A673 (cell line): ENCODE measurements around the gene KRT81. TPM values are rescaled to one million over a fixed set of nuclear protein-coding genes. Genes with fewer than 3 reads are reported as not detected.
A peak's percentile ranks its signal among the peaks of the same experiment; 100 is the strongest.

Experiments
- BruUV-seq: library from RNA; stranded (reverse); fragments of 400-500 nt; replicated peaks from 2 replicates; lab custom pipeline; 2021; lab: Mats Ljungman, UMichigan
- CTCF ChIA-PET: fragments of 300-600 bp; sonication (Branson Sonifier 250); formaldehyde crosslinking; loops from one replicate; lab custom pipeline; 2022; ENCODE audit warnings: antibody characterized with exemption; lab: Charles Lee
- POLR2A ChIA-PET: fragments of 300-600 bp; sonication (Branson Sonifier 250); formaldehyde crosslinking; loops from one replicate; lab custom pipeline; 2022; ENCODE audit warnings: antibody characterized with exemption; ENCODE audit not compliant: low non-redundant PET; lab: Charles Lee
- DNase-seq: peaks from one replicate; pipeline ENCODE4 v3.0.0-alpha.2; 2015; ENCODE audit warnings: low spot score
- H3K27ac ChIP-seq: fragments of 200-600 bp; sonication (generic); 2 replicates; pipeline ENCODE4 v1.5.1; 2016; ENCODE audit warnings: mixed run types, low read depth, mild to moderate bottlenecking, mixed read lengths, antibody characterized with exemption, low read length; ENCODE audit not compliant: poor library complexity, severe bottlenecking
- H3K27me3 ChIP-seq: fragments of 200-600 bp; sonication (generic); replicated peaks from 2 replicates; pipeline ENCODE4 v1.6.1; 2017; ENCODE audit warnings: mixed run types, low read depth, mild to moderate bottlenecking, mixed read lengths, antibody characterized with exemption, low read length; ENCODE audit not compliant: insufficient read depth, poor library complexity
- H3K36me3 ChIP-seq: fragments of 200-600 bp; sonication (generic); 2 replicates; pipeline ENCODE4 v1.6.1; 2016; ENCODE audit warnings: mixed run types, mild to moderate bottlenecking, mixed read lengths, antibody characterized with exemption, low read length; ENCODE audit not compliant: insufficient read depth, poor library complexity, severe bottlenecking
- H3K4me1 ChIP-seq: fragments of 200-600 bp; sonication (generic); 2 replicates; pipeline ENCODE4 v1.6.1; 2017; ENCODE audit warnings: mixed run types, mild to moderate bottlenecking, mixed read lengths, antibody characterized with exemption, low read length; ENCODE audit not compliant: insufficient read depth, poor library complexity, severe bottlenecking
- H3K4me3 ChIP-seq: fragments of 200-600 bp; sonication (generic); 2 replicates; pipeline ENCODE4 v1.5.1; 2016; ENCODE audit warnings: low read depth, mixed run types, mild to moderate bottlenecking, mixed read lengths, low read length; ENCODE audit not compliant: poor library complexity, severe bottlenecking
- H3K9me3 ChIP-seq: fragments of 200-600 bp; sonication (generic); 2 replicates; pipeline ENCODE4 v1.6.1; 2016; ENCODE audit warnings: mixed run types, low read depth, mild to moderate bottlenecking, mixed read lengths, antibody characterized with exemption, low read length; ENCODE audit not compliant: poor library complexity, severe bottlenecking
- EZH2 ChIP-seq: fragments of 200-600 bp; sonication (generic); IDR thresholded peaks from 2 replicates; pipeline ENCODE4 v1.6.1; 2017; ENCODE audit warnings: borderline replicate concordance, low read depth, mild to moderate bottlenecking, mixed read lengths, antibody characterized with exemption, low read length; ENCODE audit not compliant: poor library complexity, severe bottlenecking
- intact Hi-C: fragments of 100-400 bp; cut with micrococcal nuclease; formaldehyde crosslinking; loops from one replicate; pipeline ENCODE4 v1.10.0; 2022; ENCODE audit not compliant: unreplicated experiment
- total RNA-seq: library from RNA; stranded (reverse); gene quantifications from 2 replicates; pipeline ENCODE4 v1.2.3, GENCODE V29; 2021
- TF ChIP-seq, protein P1 (sequence below): fragments of 300-800, 200-600 bp; sonication (generic); conservative IDR thresholded peaks from 2 replicates; pipeline ENCODE4 v1.5.1; 2017; ENCODE audit warnings: low read depth, mild to moderate bottlenecking, antibody characterized with exemption, low read length, moderate library complexity, mixed read lengths

Gene KRT81
- total RNA-seq, 1 experiment from 2014 or later: 0.30 TPM

DNA sequence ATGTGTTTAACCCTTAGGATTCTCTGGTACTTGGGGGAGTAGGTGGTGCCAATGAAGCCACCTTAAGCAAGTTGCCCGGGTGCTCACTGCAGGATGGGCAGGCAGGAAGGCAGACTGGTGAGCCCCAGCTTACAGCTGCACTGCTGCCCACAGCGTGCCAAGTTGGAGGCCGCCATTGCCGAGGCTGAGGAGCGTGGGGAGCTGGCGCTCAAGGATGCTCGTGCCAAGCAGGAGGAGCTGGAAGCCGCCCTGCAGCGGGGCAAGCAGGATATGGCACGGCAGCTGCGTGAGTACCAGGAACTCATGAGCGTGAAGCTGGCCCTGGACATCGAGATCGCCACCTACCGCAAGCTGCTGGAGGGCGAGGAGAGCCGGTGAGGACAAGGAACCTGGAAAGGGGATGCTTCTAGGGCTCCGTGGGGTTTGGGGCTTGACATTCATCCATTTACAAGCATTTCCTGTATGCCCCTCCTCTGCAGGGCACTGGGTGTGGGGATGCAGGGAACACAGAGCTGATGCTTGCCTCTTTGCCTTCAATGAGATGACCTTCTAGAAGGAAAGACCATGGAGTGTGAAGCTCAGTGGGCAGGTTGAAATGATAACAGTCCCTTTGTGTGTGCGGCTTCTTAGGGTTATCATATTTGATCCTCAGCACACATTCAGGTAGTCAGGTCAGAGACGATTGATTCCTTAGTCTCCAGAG is 45.9 kb downstream of the KRT81 start:
- Histone ChIP-seq H3K4me1 (no peaks in the 10 kb centered on the region), H3K4me3 (no peak overlapping the region), H3K9me3 (no peaks in the 10 kb centered on the region), H3K27me3 (no peaks in the 10 kb centered on the region), H3K27ac (no peak overlapping the region), H3K36me3 (no peaks in the 10 kb centered on the region)
- no TSS peak for BruUV-seq
- POLR2A ChIA-PET: no interaction called here
- DNase-seq: no peak
- CTCF ChIA-PET: interaction anchor here (0.6 kb wide), 1 partner anchor 1989 kb away, joined by 7 read pairs; no protein-coding TSS in a partner anchor
- intact Hi-C loops: no loop called here
- TF ChIP-seq EZH2: no peak
- TF ChIP-seq, protein P1, sequence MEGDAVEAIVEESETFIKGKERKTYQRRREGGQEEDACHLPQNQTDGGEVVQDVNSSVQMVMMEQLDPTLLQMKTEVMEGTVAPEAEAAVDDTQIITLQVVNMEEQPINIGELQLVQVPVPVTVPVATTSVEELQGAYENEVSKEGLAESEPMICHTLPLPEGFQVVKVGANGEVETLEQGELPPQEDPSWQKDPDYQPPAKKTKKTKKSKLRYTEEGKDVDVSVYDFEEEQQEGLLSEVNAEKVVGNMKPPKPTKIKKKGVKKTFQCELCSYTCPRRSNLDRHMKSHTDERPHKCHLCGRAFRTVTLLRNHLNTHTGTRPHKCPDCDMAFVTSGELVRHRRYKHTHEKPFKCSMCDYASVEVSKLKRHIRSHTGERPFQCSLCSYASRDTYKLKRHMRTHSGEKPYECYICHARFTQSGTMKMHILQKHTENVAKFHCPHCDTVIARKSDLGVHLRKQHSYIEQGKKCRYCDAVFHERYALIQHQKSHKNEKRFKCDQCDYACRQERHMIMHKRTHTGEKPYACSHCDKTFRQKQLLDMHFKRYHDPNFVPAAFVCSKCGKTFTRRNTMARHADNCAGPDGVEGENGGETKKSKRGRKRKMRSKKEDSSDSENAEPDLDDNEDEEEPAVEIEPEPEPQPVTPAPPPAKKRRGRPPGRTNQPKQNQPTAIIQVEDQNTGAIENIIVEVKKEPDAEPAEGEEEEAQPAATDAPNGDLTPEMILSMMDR: no peak

- no peak for DNase-seq
- POLR2A ChIA-PET: no interaction called here
- intact Hi-C loops: no loop called here
These were observed 46.7 kb downstream of the KRT81 start for GRCh38 chr12:52244615-52244994.

GRCh38 chr12:52243856-52244614 is 47.3 kb downstream of the KRT81 start:
- H3K4me3 ChIP-seq: no peak overlapping the region
- no peaks in the 10 kb centered on the region for H3K27me3 ChIP-seq
- ChIA-PET POLR2A (no interaction called here), CTCF (interaction anchor here (0.9 kb wide), 1 partner anchor 23 kb away, joined by 3 read pairs; no protein-coding TSS in a partner anchor)
- peak; percentile 27 for DNase-seq
- no peaks in the 10 kb centered on the region for H3K36me3 ChIP-seq
- no peak for TF ChIP-seq EZH2
- TF ChIP-seq, protein P1: no peak
- no TSS peak for BruUV-seq
- H3K4me1 ChIP-seq: no peaks in the 10 kb centered on the region
- no peak overlapping the region for H3K27ac ChIP-seq
- intact Hi-C loops: no loop called here
- H3K9me3 ChIP-seq: no peaks in the 10 kb centered on the region

More at GRCh38 chr12:52244615-52244994, 46.7 kb downstream of the KRT81 start:
- no peak overlapping the region for H3K4me3 ChIP-seq
- no peaks in the 10 kb centered on the region for H3K27me3 ChIP-seq
- H3K36me3 ChIP-seq: no peaks in the 10 kb centered on the region
- BruUV-seq: no TSS peak
- CTCF ChIA-PET: interaction anchor here (0.9 kb wide), 1 partner anchor 23 kb away, joined by 3 read pairs; no protein-coding TSS in a partner anchor
- no peaks in the 10 kb centered on the region for H3K4me1 ChIP-seq
- H3K27ac ChIP-seq: no peak overlapping the region
- TF ChIP-seq EZH2: no peak
- TF ChIP-seq, protein P1: no peak
- H3K9me3 ChIP-seq: no peaks in the 10 kb centered on the region
